ENCODE results near the gene ELOVL7.
"Not testable (repeated sequence)": the region's sequence is repeated elsewhere in the genome, so short reads cannot be mapped to it uniquely, and the experiment has no call there.

ELOVL7 gene

GRCh38 chr5:60727033-60727679 lies 116.9 kb downstream of the ELOVL7 start:
- DNase-seq (ENCODE audit: insufficient read length), result no peak
- TF ChIP-seq TAF1 (IDR thresholded peaks at IDR 0.05; ENCODE audit: borderline replicate concordance, low read depth, low read length), result no peak
- TF ChIP-seq POLR2AphosphoS5 (IDR thresholded peaks at IDR 0.05; ENCODE audit: low read depth, low read length), result no peak
- no peak for TF ChIP-seq POLR2A (IDR thresholded peaks at IDR 0.05; ENCODE audit: low read depth, low read length)
- FAIRE-seq, result no peak

GRCh38 chr5:60724126-60724525 lies 119.9 kb downstream of the ELOVL7 start:
- FAIRE-seq, result no peak

GRCh38 chr5:60722416-60722815 lies 121.7 kb downstream of the ELOVL7 start:
- TF ChIP-seq POLR2AphosphoS5 (IDR thresholded peaks at IDR 0.05; ENCODE audit: low read depth, low read length), result no peak
- TF ChIP-seq POLR2A (IDR thresholded peaks at IDR 0.05; ENCODE audit: low read depth, low read length), result no peak
- TF ChIP-seq TAF1 (IDR thresholded peaks at IDR 0.05; ENCODE audit: borderline replicate concordance, low read depth, low read length), result no peak
- DNase-seq (ENCODE audit: insufficient read length), result no peak
- FAIRE-seq, result no peak

More at GRCh38 chr5:60724126-60724525, 119.9 kb downstream of the ELOVL7 start:
- TF ChIP-seq TAF1 (IDR thresholded peaks at IDR 0.05; ENCODE audit: borderline replicate concordance, low read depth, low read length), result no peak
- no peak for TF ChIP-seq POLR2A (IDR thresholded peaks at IDR 0.05; ENCODE audit: low read depth, low read length)
- no peak for TF ChIP-seq POLR2AphosphoS5 (IDR thresholded peaks at IDR 0.05; ENCODE audit: low read depth, low read length)
- no peak for DNase-seq (ENCODE audit: insufficient read length)

GRCh38 chr5:60719329-60719728 lies 124.7 kb downstream of the ELOVL7 start:
- no peak for DNase-seq (ENCODE audit: insufficient read length)
- TF ChIP-seq TAF1 (IDR thresholded peaks at IDR 0.05; ENCODE audit: borderline replicate concordance, low read depth, low read length), result no peak
- TF ChIP-seq POLR2A (IDR thresholded peaks at IDR 0.05; ENCODE audit: low read depth, low read length), result no peak
- no peak for TF ChIP-seq POLR2AphosphoS5 (IDR thresholded peaks at IDR 0.05; ENCODE audit: low read depth, low read length)
- no peak for FAIRE-seq

- TF ChIP-seq POLR2A (IDR thresholded peaks at IDR 0.05; ENCODE audit: low read depth, low read length) (no peak), TAF1 (IDR thresholded peaks at IDR 0.05; ENCODE audit: borderline replicate concordance, low read depth, low read length) (no peak), POLR2AphosphoS5 (IDR thresholded peaks at IDR 0.05; ENCODE audit: low read depth, low read length) (no peak)
- DNase-seq (ENCODE audit: insufficient read length), result no peak
- no peak for FAIRE-seq
These were observed 125.7 kb downstream of the ELOVL7 start for GRCh38 chr5:60718166-60718892.

GRCh38 chr5:60715201-60715928 lies 128.7 kb downstream of the ELOVL7 start:
- not testable (repeated sequence) for FAIRE-seq; DNase-seq (ENCODE audit: insufficient read length)

- DNase-seq (ENCODE audit: insufficient read length) (no peak), FAIRE-seq (no peak)
- TF ChIP-seq POLR2A (IDR thresholded peaks at IDR 0.05; ENCODE audit: low read depth, low read length) (no peak), POLR2AphosphoS5 (IDR thresholded peaks at IDR 0.05; ENCODE audit: low read depth, low read length) (no peak), TAF1 (IDR thresholded peaks at IDR 0.05; ENCODE audit: borderline replicate concordance, low read depth, low read length) (no peak)
These were observed 131.1 kb downstream of the ELOVL7 start for GRCh38 chr5:60712950-60713349.

- not testable (repeated sequence) for FAIRE-seq; DNase-seq (ENCODE audit: insufficient read length)
These were observed 132.2 kb downstream of the ELOVL7 start for GRCh38 chr5:60711892-60712291.

- no peak for FAIRE-seq
- TF ChIP-seq POLR2AphosphoS5 (IDR thresholded peaks at IDR 0.05; ENCODE audit: low read depth, low read length) (no peak), POLR2A (IDR thresholded peaks at IDR 0.05; ENCODE audit: low read depth, low read length) (no peak), TAF1 (IDR thresholded peaks at IDR 0.05; ENCODE audit: borderline replicate concordance, low read depth, low read length) (no peak)
- DNase-seq (ENCODE audit: insufficient read length), result no peak
These were observed 133.7 kb downstream of the ELOVL7 start for GRCh38 chr5:60710362-60710761.

GRCh38 chr5:60705144-60705543 lies 138.9 kb downstream of the ELOVL7 start:
- DNase-seq (ENCODE audit: insufficient read length), result no peak

GRCh38 chr5:60703944-60704343 lies 140.1 kb downstream of the ELOVL7 start:
- FAIRE-seq (no peak), DNase-seq (ENCODE audit: insufficient read length) (no peak)
- no peak for TF ChIP-seq POLR2AphosphoS5 (IDR thresholded peaks at IDR 0.05; ENCODE audit: low read depth, low read length)
- TF ChIP-seq POLR2A (IDR thresholded peaks at IDR 0.05; ENCODE audit: low read depth, low read length), result no peak
- no peak for TF ChIP-seq TAF1 (IDR thresholded peaks at IDR 0.05; ENCODE audit: borderline replicate concordance, low read depth, low read length)

More at GRCh38 chr5:60705144-60705543, 138.9 kb downstream of the ELOVL7 start:
- TF ChIP-seq POLR2A (IDR thresholded peaks at IDR 0.05; ENCODE audit: low read depth, low read length) (no peak), POLR2AphosphoS5 (IDR thresholded peaks at IDR 0.05; ENCODE audit: low read depth, low read length) (no peak), TAF1 (IDR thresholded peaks at IDR 0.05; ENCODE audit: borderline replicate concordance, low read depth, low read length) (no peak)
- FAIRE-seq, result no peak

All from GM12892 (cell line).